Measurements from ENCODE around the gene MAN2A1. TPM values are rescaled to one million over a fixed set of nuclear protein-coding genes. Genes with fewer than 3 reads are reported as not detected.

MAN2A1 gene
- total RNA-seq, 4 donors from 2014 or later: 38.3 to 51.9 (median 46.2) TPM

- ATAC-seq (ENCODE audit: low FRiP score): no peak
- TF ChIP-seq CTCF (IDR thresholded peaks at IDR 0.05): no peak
- no peak for DNase-seq (ENCODE audit: low spot score)
Observed at GRCh38 chr5:109769597-109770291, 80.0 kb downstream of the MAN2A1 start.

GRCh38 chr5:109775130-109775529, 85.4 kb downstream of the MAN2A1 start:
- no peak for TF ChIP-seq CTCF (IDR thresholded peaks at IDR 0.05)
- DNase-seq (ENCODE audit: low spot score) (no peak), ATAC-seq (ENCODE audit: low FRiP score) (no peak)

GRCh38 chr5:109779036-109779735, 89.5 kb downstream of the MAN2A1 start:
- DNase-seq (ENCODE audit: low spot score) (no peak), ATAC-seq (ENCODE audit: low FRiP score) (no peak)
- TF ChIP-seq CTCF (IDR thresholded peaks at IDR 0.05): no peak

GRCh38 chr5:109784687-109785086, 95.0 kb downstream of the MAN2A1 start:
- DNase-seq (ENCODE audit: low spot score) (no peak), ATAC-seq (ENCODE audit: low FRiP score) (no peak)
- no peak for TF ChIP-seq CTCF (IDR thresholded peaks at IDR 0.05)

GRCh38 chr5:109786206-109786855, 96.6 kb downstream of the MAN2A1 start:
- DNase-seq (ENCODE audit: low spot score) (no peak), ATAC-seq (ENCODE audit: low FRiP score) (no peak)
- no peak for TF ChIP-seq CTCF (IDR thresholded peaks at IDR 0.05)

- no peak for TF ChIP-seq CTCF (IDR thresholded peaks at IDR 0.05)
- DNase-seq (ENCODE audit: low spot score): no peak
- no peak for ATAC-seq (ENCODE audit: low FRiP score)
Observed at GRCh38 chr5:109788596-109788995, 98.9 kb downstream of the MAN2A1 start.
